Neural cell (in vitro differentiated cells): ENCODE results near the gene LIN37. TPM values are rescaled to one million over a fixed set of nuclear protein-coding genes. Genes with fewer than 3 reads are reported as not detected.

ENCODE experiments used
- H2AFZ ChIP-seq: fragments of 200-600, 300-800 bp; sonication (generic), shearing (Covaris generic); 2 replicates; pipeline ENCODE4 v1.6.0; 2014; ENCODE audit warnings: low read depth, mild to moderate bottlenecking, antibody characterized with exemption, low read length, moderate library complexity
- H3F3A ChIP-seq: fragments of 200-600 bp; shearing (Covaris generic); 2 replicates; pipeline ENCODE4 v1.6.1; 2016; ENCODE audit warnings: mild to moderate bottlenecking, moderate library complexity, mixed read lengths, antibody characterized with exemption, low read length; ENCODE audit not compliant: insufficient read depth, poor library complexity, severe bottlenecking
- H3K27ac ChIP-seq: fragments of 200-600, 300-800 bp; sonication (generic), shearing (Covaris generic); 2 replicates; pipeline ENCODE4 v1.5.1; 2014; ENCODE audit warnings: mild to moderate bottlenecking, low read length, moderate library complexity
- H3K27me3 ChIP-seq: fragments of 300-800, 200-600 bp; sonication (generic), shearing (Covaris generic); 2 replicates; pipeline ENCODE4 v1.6.0; 2014; ENCODE audit warnings: mild to moderate bottlenecking, low read depth, low read length, moderate library complexity; ENCODE audit not compliant: insufficient read depth
- H3K36me3 ChIP-seq: fragments of 300-800, 200-600 bp; sonication (generic), shearing (Covaris generic); 2 replicates; pipeline ENCODE4 v1.5.1; 2014; ENCODE audit warnings: mild to moderate bottlenecking, antibody characterized with exemption, low read length, moderate library complexity; ENCODE audit not compliant: insufficient read depth
- H3K4me2 ChIP-seq: fragments of 300-800, 200-600 bp; sonication (generic), shearing (Covaris generic); 2 replicates; pipeline ENCODE4 v1.6.0; 2014; ENCODE audit warnings: mild to moderate bottlenecking, low read length
- H3K4me3 ChIP-seq: fragments of 300-800, 200-600 bp; sonication (generic), shearing (Covaris generic); 2 replicates; pipeline ENCODE4 v1.5.1; 2014; ENCODE audit warnings: mild to moderate bottlenecking, low read length, moderate library complexity
- H3K79me2 ChIP-seq: fragments of 200-600 bp; shearing (Covaris generic); replicated peaks from 2 replicates; pipeline ENCODE4 v1.6.0; 2014; ENCODE audit warnings: mild to moderate bottlenecking, low read length, moderate library complexity; ENCODE audit not compliant: insufficient read depth
- H3K9ac ChIP-seq: fragments of 300-800, 200-600 bp; sonication (generic), shearing (Covaris generic); 2 replicates; pipeline ENCODE4 v1.6.1; 2016; ENCODE audit warnings: mild to moderate bottlenecking, low read length, mixed read lengths
- H3K9me2 ChIP-seq: fragments of 200-600 bp; shearing (Covaris generic); 2 replicates; pipeline ENCODE4 v1.6.1; 2016; ENCODE audit warnings: mild to moderate bottlenecking, low read length, mixed read lengths; ENCODE audit not compliant: insufficient read depth
- H3K9me3 ChIP-seq: fragments of 200-600, 300-800 bp; sonication (generic), shearing (Covaris generic); 2 replicates; pipeline ENCODE4 v1.6.1; 2016; ENCODE audit warnings: mild to moderate bottlenecking, mixed run types, low read length, moderate library complexity, mixed read lengths
- H4K20me1 ChIP-seq: fragments of 200-600 bp; shearing (Covaris generic); 2 replicates; pipeline ENCODE4 v1.6.1; 2016; ENCODE audit warnings: mild to moderate bottlenecking, mixed run types; ENCODE audit not compliant: insufficient read depth
- EP300 ChIP-seq: fragments of 450-650 bp; conservative IDR thresholded peaks from 2 replicates; pipeline ENCODE4 v1.6.1; 2014; ENCODE audit warnings: antibody characterized with exemption, mild to moderate bottlenecking, moderate library complexity; ENCODE audit not compliant: poor library complexity, severe bottlenecking
- EZH2 ChIP-seq: fragments of 200-600, 300-800 bp; shearing (Covaris generic), sonication (generic); IDR thresholded peaks from 2 replicates; pipeline ENCODE4 v1.6.1; 2014; ENCODE audit warnings: antibody characterized with exemption, low read length, borderline replicate concordance, mild to moderate bottlenecking; ENCODE audit not compliant: insufficient read depth, poor library complexity, severe bottlenecking
- MXI1 ChIP-seq: fragments of 450-650 bp; conservative IDR thresholded peaks from 2 replicates; pipeline ENCODE4 v1.6.1; 2014; ENCODE audit warnings: antibody characterized with exemption, mild to moderate bottlenecking; ENCODE audit not compliant: poor library complexity, severe bottlenecking
- POLR2AphosphoS5 ChIP-seq: IDR thresholded peaks from 2 replicates; pipeline ENCODE4 v1.6.1; 2012
- RAD21 ChIP-seq: fragments of 450-650 bp; conservative IDR thresholded peaks from 2 replicates; pipeline ENCODE4 v1.6.1; 2014; ENCODE audit warnings: antibody characterized with exemption, mild to moderate bottlenecking, moderate library complexity
- SMC3 ChIP-seq: fragments of 450-650 bp; conservative IDR thresholded peaks from 2 replicates; pipeline ENCODE4 v1.6.1; 2014; ENCODE audit warnings: antibody characterized with exemption, mild to moderate bottlenecking, moderate library complexity; ENCODE audit not compliant: poor library complexity
- TAF1 ChIP-seq: IDR thresholded peaks from 2 replicates; pipeline ENCODE4 v1.6.1; 2012; ENCODE audit warnings: low read depth
- polyA plus RNA-seq: library from polyadenylated mRNA; depleted of rRNA; stranded (reverse); fragments of >200 nt; gene quantifications from 2 replicates; pipeline ENCODE4 v1.2.3, GENCODE V29; 2014
- TF ChIP-seq, protein P1 (sequence below): IDR thresholded peaks from 2 replicates; pipeline ENCODE4 v1.6.1; 2012; ENCODE audit warnings: borderline replicate concordance
- TF ChIP-seq, protein P2 (sequence below): fragments of 450-650 bp; IDR thresholded peaks from 2 replicates; pipeline ENCODE4 v1.5.1; 2014; ENCODE audit warnings: antibody characterized with exemption, mild to moderate bottlenecking, moderate library complexity; ENCODE audit not compliant: poor library complexity, severe bottlenecking

The LIN37 gene
- polyA plus RNA-seq, 1 donor from 2014 or later = 25.7 TPM

GRCh38 chr19:35727956-35728706 lies 20.2 kb upstream of the LIN37 start:
- Histone ChIP-seq H3K36me3 (no peaks in the 10 kb centered on the region), H3F3A (no peaks in the 10 kb centered on the region), H3K4me3 (no peak overlapping the region), H3K27me3 (no peaks in the 10 kb centered on the region), H3K9me3 (no peaks in the 10 kb centered on the region), H4K20me1 (no peaks in the 10 kb centered on the region), H3K9me2 (no peaks in the 10 kb centered on the region), H3K79me2 (no peaks in the 10 kb centered on the region), H3K27ac (no peak overlapping the region), H2AFZ (no peak overlapping the region), H3K4me2 (no peak overlapping the region), H3K9ac (no peak overlapping the region)
- TF ChIP-seq EZH2 = no peak
- no peak for TF ChIP-seq TAF1
- no peak for TF ChIP-seq POLR2AphosphoS5
- TF ChIP-seq RAD21 = no peak
- TF ChIP-seq MXI1 = no peak
- TF ChIP-seq, protein P1, sequence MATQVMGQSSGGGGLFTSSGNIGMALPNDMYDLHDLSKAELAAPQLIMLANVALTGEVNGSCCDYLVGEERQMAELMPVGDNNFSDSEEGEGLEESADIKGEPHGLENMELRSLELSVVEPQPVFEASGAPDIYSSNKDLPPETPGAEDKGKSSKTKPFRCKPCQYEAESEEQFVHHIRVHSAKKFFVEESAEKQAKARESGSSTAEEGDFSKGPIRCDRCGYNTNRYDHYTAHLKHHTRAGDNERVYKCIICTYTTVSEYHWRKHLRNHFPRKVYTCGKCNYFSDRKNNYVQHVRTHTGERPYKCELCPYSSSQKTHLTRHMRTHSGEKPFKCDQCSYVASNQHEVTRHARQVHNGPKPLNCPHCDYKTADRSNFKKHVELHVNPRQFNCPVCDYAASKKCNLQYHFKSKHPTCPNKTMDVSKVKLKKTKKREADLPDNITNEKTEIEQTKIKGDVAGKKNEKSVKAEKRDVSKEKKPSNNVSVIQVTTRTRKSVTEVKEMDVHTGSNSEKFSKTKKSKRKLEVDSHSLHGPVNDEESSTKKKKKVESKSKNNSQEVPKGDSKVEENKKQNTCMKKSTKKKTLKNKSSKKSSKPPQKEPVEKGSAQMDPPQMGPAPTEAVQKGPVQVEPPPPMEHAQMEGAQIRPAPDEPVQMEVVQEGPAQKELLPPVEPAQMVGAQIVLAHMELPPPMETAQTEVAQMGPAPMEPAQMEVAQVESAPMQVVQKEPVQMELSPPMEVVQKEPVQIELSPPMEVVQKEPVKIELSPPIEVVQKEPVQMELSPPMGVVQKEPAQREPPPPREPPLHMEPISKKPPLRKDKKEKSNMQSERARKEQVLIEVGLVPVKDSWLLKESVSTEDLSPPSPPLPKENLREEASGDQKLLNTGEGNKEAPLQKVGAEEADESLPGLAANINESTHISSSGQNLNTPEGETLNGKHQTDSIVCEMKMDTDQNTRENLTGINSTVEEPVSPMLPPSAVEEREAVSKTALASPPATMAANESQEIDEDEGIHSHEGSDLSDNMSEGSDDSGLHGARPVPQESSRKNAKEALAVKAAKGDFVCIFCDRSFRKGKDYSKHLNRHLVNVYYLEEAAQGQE = no peak
- TF ChIP-seq EP300 = no peak

DNA sequence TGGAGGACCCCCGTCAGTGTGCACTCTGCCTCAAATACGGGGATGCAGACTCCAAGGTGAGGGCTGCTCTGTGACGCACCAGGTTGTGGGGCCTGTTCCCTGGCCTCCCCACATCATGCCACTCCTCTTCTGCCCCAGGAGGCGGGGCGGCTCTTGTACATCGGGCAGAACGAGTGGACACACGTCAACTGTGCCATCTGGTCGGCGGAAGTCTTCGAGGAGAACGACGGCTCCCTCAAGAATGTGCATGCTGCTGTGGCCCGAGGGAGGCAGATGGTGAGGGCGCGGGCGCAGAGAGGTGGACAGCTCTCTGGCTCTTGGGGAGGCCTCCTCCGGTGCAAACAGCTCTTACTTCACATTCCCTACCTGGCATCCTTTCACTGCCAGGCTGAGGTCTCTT lies 19.4 kb upstream of the LIN37 start:
- Histone ChIP-seq H3K4me3 (no peak overlapping the region), H3K9ac (no peak overlapping the region), H3K9me3 (no peaks in the 10 kb centered on the region), H3K27me3 (no peaks in the 10 kb centered on the region), H3K9me2 (no peaks in the 10 kb centered on the region), H2AFZ (no peak overlapping the region), H3K27ac (no peak overlapping the region), H3F3A (no peaks in the 10 kb centered on the region), H3K4me2 (no peak overlapping the region), H3K79me2 (no peaks in the 10 kb centered on the region), H4K20me1 (no peaks in the 10 kb centered on the region), H3K36me3 (no peaks in the 10 kb centered on the region)
- TF ChIP-seq MXI1 = no peak
- TF ChIP-seq, protein P2, sequence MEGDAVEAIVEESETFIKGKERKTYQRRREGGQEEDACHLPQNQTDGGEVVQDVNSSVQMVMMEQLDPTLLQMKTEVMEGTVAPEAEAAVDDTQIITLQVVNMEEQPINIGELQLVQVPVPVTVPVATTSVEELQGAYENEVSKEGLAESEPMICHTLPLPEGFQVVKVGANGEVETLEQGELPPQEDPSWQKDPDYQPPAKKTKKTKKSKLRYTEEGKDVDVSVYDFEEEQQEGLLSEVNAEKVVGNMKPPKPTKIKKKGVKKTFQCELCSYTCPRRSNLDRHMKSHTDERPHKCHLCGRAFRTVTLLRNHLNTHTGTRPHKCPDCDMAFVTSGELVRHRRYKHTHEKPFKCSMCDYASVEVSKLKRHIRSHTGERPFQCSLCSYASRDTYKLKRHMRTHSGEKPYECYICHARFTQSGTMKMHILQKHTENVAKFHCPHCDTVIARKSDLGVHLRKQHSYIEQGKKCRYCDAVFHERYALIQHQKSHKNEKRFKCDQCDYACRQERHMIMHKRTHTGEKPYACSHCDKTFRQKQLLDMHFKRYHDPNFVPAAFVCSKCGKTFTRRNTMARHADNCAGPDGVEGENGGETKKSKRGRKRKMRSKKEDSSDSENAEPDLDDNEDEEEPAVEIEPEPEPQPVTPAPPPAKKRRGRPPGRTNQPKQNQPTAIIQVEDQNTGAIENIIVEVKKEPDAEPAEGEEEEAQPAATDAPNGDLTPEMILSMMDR = no peak
- TF ChIP-seq POLR2AphosphoS5 = no peak
- no peak for TF ChIP-seq RAD21
- no peak for TF ChIP-seq TAF1
- no peak for TF ChIP-seq EP300
- TF ChIP-seq, protein P1 = no peak
- TF ChIP-seq EZH2 = no peak
- TF ChIP-seq SMC3 = no peak
